OCI-LY1 (cell line): ENCODE measurements around the gene MAPK10.

ENCODE experiments used
- EZH2 ChIP-seq: fragments of 200-600 bp; sonication (generic), shearing (Covaris generic); IDR thresholded peaks from 2 replicates; pipeline ENCODE4 v1.8.0; 2017; ENCODE audit warnings: borderline replicate concordance, mixed run types, mild to moderate bottlenecking, antibody characterized with exemption, low read length, moderate library complexity, mixed read lengths
- TF ChIP-seq, protein P1 (sequence below): fragments of 200-600 bp; sonication (generic), shearing (Covaris generic); IDR thresholded peaks from 2 replicates; pipeline ENCODE4 v1.5.1; 2017; ENCODE audit warnings: mild to moderate bottlenecking, antibody characterized with exemption, low read length, moderate library complexity, mixed read lengths

- TF ChIP-seq, protein P1, sequence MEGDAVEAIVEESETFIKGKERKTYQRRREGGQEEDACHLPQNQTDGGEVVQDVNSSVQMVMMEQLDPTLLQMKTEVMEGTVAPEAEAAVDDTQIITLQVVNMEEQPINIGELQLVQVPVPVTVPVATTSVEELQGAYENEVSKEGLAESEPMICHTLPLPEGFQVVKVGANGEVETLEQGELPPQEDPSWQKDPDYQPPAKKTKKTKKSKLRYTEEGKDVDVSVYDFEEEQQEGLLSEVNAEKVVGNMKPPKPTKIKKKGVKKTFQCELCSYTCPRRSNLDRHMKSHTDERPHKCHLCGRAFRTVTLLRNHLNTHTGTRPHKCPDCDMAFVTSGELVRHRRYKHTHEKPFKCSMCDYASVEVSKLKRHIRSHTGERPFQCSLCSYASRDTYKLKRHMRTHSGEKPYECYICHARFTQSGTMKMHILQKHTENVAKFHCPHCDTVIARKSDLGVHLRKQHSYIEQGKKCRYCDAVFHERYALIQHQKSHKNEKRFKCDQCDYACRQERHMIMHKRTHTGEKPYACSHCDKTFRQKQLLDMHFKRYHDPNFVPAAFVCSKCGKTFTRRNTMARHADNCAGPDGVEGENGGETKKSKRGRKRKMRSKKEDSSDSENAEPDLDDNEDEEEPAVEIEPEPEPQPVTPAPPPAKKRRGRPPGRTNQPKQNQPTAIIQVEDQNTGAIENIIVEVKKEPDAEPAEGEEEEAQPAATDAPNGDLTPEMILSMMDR, result no peak
- TF ChIP-seq EZH2, result no peak
These were observed 178.3 kb downstream of the MAPK10 start for GRCh38 chr4:86181585-86181984.
